ENCODE data around the gene ADARB1.

Gene ADARB1

DNA sequence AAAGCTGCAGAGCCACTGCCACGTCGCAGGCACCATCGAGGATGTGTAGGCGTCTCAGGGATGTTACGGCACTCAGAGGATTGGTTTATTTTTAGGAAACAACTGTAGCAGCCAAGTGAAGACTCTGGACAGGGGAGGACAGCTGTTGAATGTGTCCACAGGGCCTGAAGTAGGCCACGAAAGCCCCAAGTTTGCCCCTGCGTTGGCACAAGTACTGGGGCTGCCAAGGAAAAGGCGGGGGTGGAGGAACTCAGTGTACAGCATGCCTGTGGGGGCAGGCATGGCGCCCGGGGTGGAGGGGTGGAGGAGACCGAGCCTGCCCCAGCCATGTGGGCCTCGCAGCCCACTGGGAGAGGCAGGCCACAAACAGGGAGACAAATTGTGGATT lies 89.7 kb downstream of the ADARB1 start:
- TF ChIP-seq, protein P1, sequence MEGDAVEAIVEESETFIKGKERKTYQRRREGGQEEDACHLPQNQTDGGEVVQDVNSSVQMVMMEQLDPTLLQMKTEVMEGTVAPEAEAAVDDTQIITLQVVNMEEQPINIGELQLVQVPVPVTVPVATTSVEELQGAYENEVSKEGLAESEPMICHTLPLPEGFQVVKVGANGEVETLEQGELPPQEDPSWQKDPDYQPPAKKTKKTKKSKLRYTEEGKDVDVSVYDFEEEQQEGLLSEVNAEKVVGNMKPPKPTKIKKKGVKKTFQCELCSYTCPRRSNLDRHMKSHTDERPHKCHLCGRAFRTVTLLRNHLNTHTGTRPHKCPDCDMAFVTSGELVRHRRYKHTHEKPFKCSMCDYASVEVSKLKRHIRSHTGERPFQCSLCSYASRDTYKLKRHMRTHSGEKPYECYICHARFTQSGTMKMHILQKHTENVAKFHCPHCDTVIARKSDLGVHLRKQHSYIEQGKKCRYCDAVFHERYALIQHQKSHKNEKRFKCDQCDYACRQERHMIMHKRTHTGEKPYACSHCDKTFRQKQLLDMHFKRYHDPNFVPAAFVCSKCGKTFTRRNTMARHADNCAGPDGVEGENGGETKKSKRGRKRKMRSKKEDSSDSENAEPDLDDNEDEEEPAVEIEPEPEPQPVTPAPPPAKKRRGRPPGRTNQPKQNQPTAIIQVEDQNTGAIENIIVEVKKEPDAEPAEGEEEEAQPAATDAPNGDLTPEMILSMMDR (IDR thresholded peaks at IDR 0.05; ENCODE audit: extremely low read depth, missing control alignments) = no peak
- DNase-seq (ENCODE audit: low spot score) = no peak

DNA sequence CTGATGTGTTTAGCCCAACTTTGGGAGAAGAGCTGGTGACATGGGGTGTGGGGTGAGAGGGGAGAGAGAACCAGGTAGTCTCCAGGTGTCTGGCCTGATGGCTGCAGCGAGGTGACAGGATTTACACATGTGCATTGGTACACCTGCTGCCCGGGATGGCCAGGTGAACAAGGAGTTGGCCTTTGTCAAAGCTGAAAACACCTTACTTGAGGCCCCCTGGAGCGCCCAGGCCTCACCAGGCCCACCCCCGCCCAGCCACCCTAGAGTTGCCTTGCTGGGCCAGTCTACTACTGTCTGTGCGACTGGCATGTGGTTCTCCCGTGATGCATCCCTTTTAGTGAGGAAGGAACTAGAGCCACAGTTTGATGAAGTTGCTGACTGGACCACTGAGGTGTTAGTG lies 90.5 kb downstream of the ADARB1 start:
- TF ChIP-seq, protein P1 (IDR thresholded peaks at IDR 0.05; ENCODE audit: extremely low read depth, missing control alignments) = no peak
- DNase-seq (ENCODE audit: low spot score) = no peak

DNA sequence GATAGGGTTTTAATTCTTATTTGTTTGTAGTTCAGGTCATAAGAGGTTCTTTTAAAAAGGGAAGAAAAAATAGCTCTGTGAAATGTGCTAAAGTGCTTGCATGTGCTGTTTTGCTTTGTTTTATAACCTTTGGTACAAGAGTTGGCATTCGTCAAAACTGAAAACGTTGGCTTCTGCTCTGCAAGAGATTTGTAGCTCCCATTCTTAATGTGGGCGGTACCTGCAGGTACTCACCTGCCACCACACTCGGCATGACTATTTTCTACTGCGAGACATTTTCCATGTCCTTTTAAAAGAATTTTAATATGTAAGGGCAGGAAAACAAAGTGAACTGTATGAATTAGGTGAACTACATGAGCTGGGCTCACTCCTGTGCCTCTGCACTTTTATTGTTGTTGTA lies 92.6 kb downstream of the ADARB1 start:
- TF ChIP-seq, protein P1 (IDR thresholded peaks at IDR 0.05; ENCODE audit: extremely low read depth, missing control alignments) = no peak
- no peak for DNase-seq (ENCODE audit: low spot score)

DNA sequence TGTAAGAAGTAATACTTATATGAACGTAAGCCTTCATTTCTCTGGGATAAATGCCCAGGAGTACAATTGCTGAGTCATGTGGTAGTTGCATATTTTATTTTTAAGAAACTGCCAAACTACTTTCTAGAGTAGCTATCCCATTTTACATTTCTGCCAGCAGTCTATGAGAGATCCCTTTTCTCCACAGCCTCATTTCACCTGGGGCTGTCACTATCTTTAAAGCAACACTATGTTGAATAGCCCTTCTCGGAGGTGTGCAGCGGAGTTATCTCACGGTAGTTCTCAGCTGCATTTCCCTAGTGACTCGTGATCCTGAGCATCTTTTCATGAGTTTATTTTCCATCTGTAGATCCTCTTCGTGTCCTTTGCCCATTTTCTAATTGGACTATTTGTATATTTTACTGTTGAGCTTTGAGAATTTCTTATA lies 93.4 kb downstream of the ADARB1 start:
- DNase-seq (ENCODE audit: low spot score) = no peak
- TF ChIP-seq, protein P1 (IDR thresholded peaks at IDR 0.05; ENCODE audit: extremely low read depth, missing control alignments) = no peak

DNA sequence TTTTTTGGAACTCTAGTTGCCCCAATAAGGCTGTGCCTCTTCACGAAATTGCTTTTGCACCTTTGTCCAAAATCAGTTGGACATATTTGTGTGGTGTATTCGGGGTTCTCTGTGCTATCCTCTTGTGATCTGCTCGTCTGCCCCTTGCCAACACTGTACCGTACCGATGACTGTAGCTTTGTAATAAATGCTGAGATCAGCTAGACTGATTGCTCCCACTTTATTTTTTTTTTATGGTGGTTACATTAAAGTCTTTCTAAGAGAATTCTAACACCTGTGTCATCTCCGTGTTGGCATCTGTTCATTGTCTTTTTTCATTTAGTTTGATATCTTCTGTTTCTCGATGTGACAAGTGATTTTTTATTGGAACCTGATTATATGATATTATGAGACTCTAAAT lies 94.1 kb downstream of the ADARB1 start:
- no peak for DNase-seq (ENCODE audit: low spot score)
- TF ChIP-seq, protein P1 (IDR thresholded peaks at IDR 0.05; ENCODE audit: extremely low read depth, missing control alignments) = no peak

DNA sequence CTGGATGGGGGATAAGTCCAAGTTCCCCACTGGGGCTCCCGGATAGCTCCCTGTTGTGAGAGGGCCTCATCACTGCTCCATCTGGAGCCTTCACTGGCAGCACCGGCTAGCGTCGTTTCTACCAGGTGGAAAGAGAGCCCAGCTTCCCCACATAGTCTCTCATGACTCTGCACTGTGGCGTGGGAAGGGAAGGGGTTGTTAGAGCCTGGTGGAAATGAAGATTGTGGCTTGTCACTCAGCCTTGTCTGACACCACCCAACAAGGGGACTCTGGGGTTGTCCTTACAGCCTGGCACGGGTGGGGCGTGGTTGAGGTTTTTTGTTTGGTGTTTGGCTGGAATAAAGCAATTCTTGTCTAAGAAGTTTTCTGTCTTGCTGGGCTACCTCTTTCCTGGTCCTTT lies 94.6 kb downstream of the ADARB1 start:
- TF ChIP-seq, protein P1 (IDR thresholded peaks at IDR 0.05; ENCODE audit: extremely low read depth, missing control alignments) = no peak
- no peak for DNase-seq (ENCODE audit: low spot score)

DNA sequence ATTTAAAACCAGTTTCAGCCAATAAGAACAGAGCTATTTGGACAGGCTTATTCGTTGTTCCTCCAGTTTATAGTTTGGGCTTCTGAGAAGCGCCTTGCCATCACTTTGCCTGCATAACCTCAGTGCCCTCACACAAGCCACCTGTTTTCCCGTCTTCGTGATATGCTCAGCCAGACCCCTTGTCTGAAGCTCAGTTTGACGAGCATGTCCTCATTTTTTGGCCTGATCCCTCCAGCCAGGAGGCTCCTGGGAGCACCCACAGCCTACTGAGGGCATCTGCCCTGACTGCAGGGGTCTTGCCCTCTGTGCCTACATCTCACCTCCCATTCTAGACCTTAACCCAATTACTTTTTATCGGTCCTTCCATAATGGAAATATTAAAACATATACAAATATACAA lies 95.3 kb downstream of the ADARB1 start:
- TF ChIP-seq, protein P1 (IDR thresholded peaks at IDR 0.05; ENCODE audit: extremely low read depth, missing control alignments) = no peak
- no peak for DNase-seq (ENCODE audit: low spot score)

Data from GM20000 (cell line).